DND-41 (cell line): ENCODE measurements around the gene SLC22A9.
"Not testable (repeated sequence)": the region's sequence is repeated elsewhere in the genome, so short reads cannot be mapped to it uniquely, and the experiment has no call there.

ENCODE experiments used
- ATAC-seq: fragments of 200-7000 bp; cut with Tn5 transposase; 3 replicates; pipeline ENCODE4 v1.9.1; 2021; ENCODE audit warnings: low read depth; ENCODE audit not compliant: insufficient read depth
- DNase-seq: peaks from one replicate; pipeline ENCODE4 v3.0.0-alpha.2; 2020
- H2AFZ ChIP-seq: 2 replicates; pipeline ENCODE4 v1.6.0; 2012; ENCODE audit warnings: low read depth, low read length
- H3K27ac ChIP-seq: 2 replicates; pipeline ENCODE4 v1.5.1; 2012; ENCODE audit warnings: low read length, inconsistent platforms
- H3K27me3 ChIP-seq: fragments of 200-600 bp; sonication (generic); 2 replicates; pipeline ENCODE4 v1.6.0; 2012; ENCODE audit warnings: low read length, mild to moderate bottlenecking, inconsistent platforms; ENCODE audit not compliant: insufficient read depth, poor library complexity
- H3K36me3 ChIP-seq: 2 replicates; pipeline ENCODE4 v1.5.1; 2012; ENCODE audit warnings: low read length, inconsistent platforms; ENCODE audit not compliant: insufficient read depth
- H3K4me1 ChIP-seq: 2 replicates; pipeline ENCODE4 v1.5.1; 2012; ENCODE audit warnings: mild to moderate bottlenecking, low read length; ENCODE audit not compliant: insufficient read depth
- H3K4me2 ChIP-seq: 2 replicates; pipeline ENCODE4 v1.6.0; 2012; ENCODE audit warnings: mild to moderate bottlenecking, moderate library complexity, low read length, inconsistent platforms; ENCODE audit not compliant: insufficient read depth
- H3K4me3 ChIP-seq, 2 experiments: fragments of 200-600 bp in 1 of 2; shearing (Covaris generic) in 1 of 2; 2 replicates each; pipeline ENCODE4 v1.5.1; 2012 to 2016; ENCODE audit warnings: inconsistent platforms in 2 of 2, low read length in 2 of 2, mild to moderate bottlenecking in 2 of 2, low read depth in 1 of 2, moderate library complexity in 1 of 2
- H3K79me2 ChIP-seq: 2 replicates; pipeline ENCODE4 v1.6.0; 2012; ENCODE audit warnings: low read length, inconsistent platforms; ENCODE audit not compliant: insufficient read depth
- H3K9ac ChIP-seq: 2 replicates; pipeline ENCODE4 v1.6.0; 2012; ENCODE audit warnings: low read depth, mild to moderate bottlenecking, inconsistent platforms, low read length, moderate library complexity
- H3K9me3 ChIP-seq: 2 replicates; pipeline ENCODE4 v1.5.1; 2012; ENCODE audit warnings: low read length, moderate library complexity, mild to moderate bottlenecking, inconsistent platforms; ENCODE audit not compliant: insufficient read depth, severe bottlenecking
- H4K20me1 ChIP-seq: 2 replicates; pipeline ENCODE4 v1.6.0; 2012; ENCODE audit warnings: low read length; ENCODE audit not compliant: insufficient read depth
- EZH2 ChIP-seq: IDR thresholded peaks from 3 replicates; pipeline ENCODE4 v1.6.1; 2012; ENCODE audit warnings: borderline replicate concordance, low read depth, mild to moderate bottlenecking, moderate library complexity, low read length, inconsistent platforms; ENCODE audit not compliant: severe bottlenecking
- TF ChIP-seq, protein P1 (sequence below): IDR thresholded peaks from 2 replicates; pipeline ENCODE4 v1.5.1; 2012; ENCODE audit warnings: borderline replicate concordance, low read length, moderate library complexity, mild to moderate bottlenecking; ENCODE audit not compliant: poor library complexity, severe bottlenecking; ENCODE audit errors: extremely low read depth

SLC22A9 gene

DNA sequence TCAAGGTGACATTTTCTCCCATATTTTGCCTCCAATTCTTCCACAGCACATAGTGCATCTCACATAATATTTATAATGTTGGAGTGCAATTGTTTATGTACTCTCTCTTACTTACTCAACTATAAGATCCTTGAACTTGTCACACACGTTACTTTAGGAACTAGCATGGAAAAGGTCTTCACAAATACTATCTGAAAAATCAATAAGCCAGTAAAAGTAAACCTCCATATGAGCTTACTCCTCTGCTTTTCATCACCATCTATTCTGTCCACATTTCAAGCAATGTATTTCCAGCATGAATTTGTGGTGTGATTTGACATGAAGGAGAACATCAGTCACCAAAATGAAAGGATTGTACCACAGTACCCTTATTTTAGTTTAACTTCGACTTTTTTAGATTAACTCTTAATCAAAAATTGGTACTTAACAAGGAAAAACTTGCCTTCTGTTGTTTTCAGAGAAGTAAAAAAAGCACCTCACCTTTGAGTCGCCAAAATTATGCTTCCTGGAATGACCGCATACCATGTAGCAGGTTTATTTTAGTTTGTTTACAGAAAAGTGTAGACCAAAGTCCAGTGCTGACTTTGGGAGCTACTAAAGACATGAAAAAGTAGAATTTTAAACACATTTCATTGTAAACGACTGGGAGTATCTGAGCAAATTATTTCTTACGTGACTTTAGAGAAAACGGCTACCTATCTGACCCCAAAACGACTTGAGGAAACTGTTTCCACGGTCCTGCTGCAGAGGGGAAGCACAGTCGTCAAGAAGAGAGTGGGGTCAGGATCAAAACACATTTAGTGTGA, at the start of gene SLC22A9:
SLC22A9 (plus strand) TSS at position 621 of the 806 bp plus-strand sequence. CDS start 272 bp downstream, outside the sequence.
- Histone ChIP-seq H3K4me1 (no peaks in the 10 kb centered on the region), H3K9ac (no peak within 1 kb of the TSS), H3K4me3 (no peak within 1 kb of the TSS), H3K36me3 (no peaks in the 10 kb centered on the region), H3K4me2 (no peak within 1 kb of the TSS), H2AFZ (no peak within 1 kb of the TSS), H3K27me3 (peaks cover 12% of the 10 kb centered on the region), H3K27ac (no peak within 1 kb of the TSS), H3K79me2 (no peaks in the 10 kb centered on the region), H4K20me1 (no peaks in the 10 kb centered on the region), H3K9me3 (no peaks in the 10 kb centered on the region)
- TF ChIP-seq, protein P1, sequence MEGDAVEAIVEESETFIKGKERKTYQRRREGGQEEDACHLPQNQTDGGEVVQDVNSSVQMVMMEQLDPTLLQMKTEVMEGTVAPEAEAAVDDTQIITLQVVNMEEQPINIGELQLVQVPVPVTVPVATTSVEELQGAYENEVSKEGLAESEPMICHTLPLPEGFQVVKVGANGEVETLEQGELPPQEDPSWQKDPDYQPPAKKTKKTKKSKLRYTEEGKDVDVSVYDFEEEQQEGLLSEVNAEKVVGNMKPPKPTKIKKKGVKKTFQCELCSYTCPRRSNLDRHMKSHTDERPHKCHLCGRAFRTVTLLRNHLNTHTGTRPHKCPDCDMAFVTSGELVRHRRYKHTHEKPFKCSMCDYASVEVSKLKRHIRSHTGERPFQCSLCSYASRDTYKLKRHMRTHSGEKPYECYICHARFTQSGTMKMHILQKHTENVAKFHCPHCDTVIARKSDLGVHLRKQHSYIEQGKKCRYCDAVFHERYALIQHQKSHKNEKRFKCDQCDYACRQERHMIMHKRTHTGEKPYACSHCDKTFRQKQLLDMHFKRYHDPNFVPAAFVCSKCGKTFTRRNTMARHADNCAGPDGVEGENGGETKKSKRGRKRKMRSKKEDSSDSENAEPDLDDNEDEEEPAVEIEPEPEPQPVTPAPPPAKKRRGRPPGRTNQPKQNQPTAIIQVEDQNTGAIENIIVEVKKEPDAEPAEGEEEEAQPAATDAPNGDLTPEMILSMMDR: no peak
- no peak for TF ChIP-seq EZH2
- no peak for DNase-seq
- ATAC-seq: no peak

DNA sequence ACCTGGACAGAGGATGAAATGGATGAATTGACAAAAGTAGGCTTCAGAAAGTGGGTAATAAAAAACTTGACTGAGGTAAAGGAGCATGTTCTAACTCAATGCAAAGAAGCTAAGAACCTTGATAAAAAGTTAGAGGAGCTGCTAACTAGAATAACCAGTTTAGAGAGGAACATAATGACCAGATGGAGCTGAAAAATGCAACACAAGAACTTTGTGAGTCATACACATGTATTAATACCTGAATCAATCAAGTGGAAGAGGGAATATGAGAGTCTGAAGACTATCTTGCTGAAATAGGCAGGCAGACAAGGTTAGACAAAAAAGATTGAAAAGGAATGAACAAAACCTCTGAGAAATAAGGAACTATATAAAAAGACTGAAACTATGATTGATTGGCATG, 47.9 kb upstream of the SLC22A9 start:
- no peak overlapping the region for H3K9ac ChIP-seq
- ATAC-seq (no peak), DNase-seq (no peak)
- H3K27me3 ChIP-seq: no peaks in the 10 kb centered on the region
- H3K9me3 ChIP-seq: no peaks in the 10 kb centered on the region
- H3K36me3 ChIP-seq: no peaks in the 10 kb centered on the region
- H2AFZ ChIP-seq: no peak overlapping the region
- no peaks in the 10 kb centered on the region for H3K4me1 ChIP-seq
- H3K4me3 ChIP-seq: no peak overlapping the region
- no peaks in the 10 kb centered on the region for H4K20me1 ChIP-seq
- TF ChIP-seq EZH2: no peak
- TF ChIP-seq, protein P1: no peak
- H3K79me2 ChIP-seq: no peaks in the 10 kb centered on the region
- H3K27ac ChIP-seq: no peak overlapping the region
- H3K4me2 ChIP-seq: no peak overlapping the region

DNA sequence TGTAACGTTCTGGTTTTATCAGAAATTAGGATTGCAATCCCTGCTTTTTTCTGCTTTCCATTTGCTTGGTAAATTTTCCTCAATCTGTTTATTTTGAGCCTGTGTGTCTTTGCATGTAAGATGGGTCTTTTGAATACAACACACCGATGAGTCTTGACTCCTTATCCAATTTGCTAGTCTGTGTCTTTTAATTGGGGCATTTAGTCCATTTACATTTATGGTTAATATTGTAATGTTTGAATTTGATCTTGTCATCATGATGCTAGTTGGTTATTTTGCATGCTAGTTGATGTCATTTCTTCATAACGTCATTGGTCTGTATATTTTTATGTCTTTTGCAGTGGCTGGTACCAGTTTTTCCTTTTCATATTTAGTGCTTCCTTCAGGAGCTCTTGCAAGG, 34.5 kb upstream of the SLC22A9 start:
- H3K4me1 ChIP-seq, H2AFZ ChIP-seq, H4K20me1 ChIP-seq, H3K9me3 ChIP-seq, DNase-seq, H3K27me3 ChIP-seq, ATAC-seq, H3K4me3 ChIP-seq, H3K4me2 ChIP-seq, H3K27ac ChIP-seq, H3K36me3 ChIP-seq, H3K79me2 ChIP-seq, H3K9ac ChIP-seq: not testable (repeated sequence)

DNA sequence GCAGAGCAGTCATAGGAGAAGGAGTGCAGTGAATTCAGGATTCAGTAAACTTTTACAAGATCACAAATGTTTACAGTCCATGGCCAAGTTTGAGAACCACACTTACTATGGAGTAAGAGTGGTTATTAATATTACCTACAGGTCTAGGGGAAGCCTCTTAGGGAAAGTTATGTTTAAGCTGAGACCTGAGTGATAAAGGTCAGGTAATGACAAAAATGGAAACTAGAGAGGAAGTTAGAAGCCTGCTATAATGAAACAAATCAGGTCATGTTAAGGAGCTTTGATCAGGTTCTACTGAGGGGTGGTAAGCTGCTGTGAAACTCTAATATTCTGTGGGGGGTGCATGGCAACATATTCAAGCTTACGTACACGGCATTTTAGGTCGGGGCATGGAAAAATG, 32.5 kb upstream of the SLC22A9 start:
- Histone ChIP-seq H3K9ac (no peak overlapping the region), H3K79me2 (no peaks in the 10 kb centered on the region), H3K27ac (no peak overlapping the region), H2AFZ (no peak overlapping the region), H3K4me1 (no peaks in the 10 kb centered on the region), H3K36me3 (no peaks in the 10 kb centered on the region), H3K4me3 (no peak overlapping the region), H3K9me3 (no peaks in the 10 kb centered on the region), H3K27me3 (no peaks in the 10 kb centered on the region), H3K4me2 (no peak overlapping the region), H4K20me1 (no peaks in the 10 kb centered on the region)
- TF ChIP-seq, protein P1: no peak
- TF ChIP-seq EZH2: no peak
- ATAC-seq (no peak), DNase-seq (no peak)
